Measurements from ENCODE around the gene PKD2L1.
"Not testable (repeated sequence)": the region's sequence is repeated elsewhere in the genome, so short reads cannot be mapped to it uniquely, and the experiment has no call there.

PKD2L1 gene

DNA sequence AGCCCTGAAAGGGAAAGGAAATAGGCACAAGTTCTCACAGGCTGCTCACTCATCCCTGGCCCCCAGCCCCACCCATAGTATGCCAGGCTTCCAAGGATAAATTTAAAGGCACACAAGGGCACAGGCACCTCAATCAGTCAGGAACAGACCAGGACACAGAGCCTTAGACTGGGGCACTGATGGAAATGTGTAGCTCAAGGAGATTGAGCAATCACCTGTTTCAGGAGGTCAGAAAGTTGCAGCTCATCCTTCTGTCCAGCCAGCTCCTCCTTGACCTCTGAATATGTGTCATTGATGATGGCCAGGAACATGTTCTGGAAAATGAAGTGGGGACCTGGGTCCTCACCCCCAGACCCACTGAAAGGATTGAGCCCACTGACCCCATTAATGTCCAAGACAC is 37.0 kb downstream of the PKD2L1 start:
- CTCF ChIA-PET: interaction anchor here (1.2 kb wide), 1 partner anchor 11 kb away, joined by 4 read pairs; no protein-coding TSS in a partner anchor
- no peak for DNase-seq (ENCODE audit: extremely low spot score)
- POLR2A ChIA-PET: no interaction called here
- TF ChIP-seq, protein P1, sequence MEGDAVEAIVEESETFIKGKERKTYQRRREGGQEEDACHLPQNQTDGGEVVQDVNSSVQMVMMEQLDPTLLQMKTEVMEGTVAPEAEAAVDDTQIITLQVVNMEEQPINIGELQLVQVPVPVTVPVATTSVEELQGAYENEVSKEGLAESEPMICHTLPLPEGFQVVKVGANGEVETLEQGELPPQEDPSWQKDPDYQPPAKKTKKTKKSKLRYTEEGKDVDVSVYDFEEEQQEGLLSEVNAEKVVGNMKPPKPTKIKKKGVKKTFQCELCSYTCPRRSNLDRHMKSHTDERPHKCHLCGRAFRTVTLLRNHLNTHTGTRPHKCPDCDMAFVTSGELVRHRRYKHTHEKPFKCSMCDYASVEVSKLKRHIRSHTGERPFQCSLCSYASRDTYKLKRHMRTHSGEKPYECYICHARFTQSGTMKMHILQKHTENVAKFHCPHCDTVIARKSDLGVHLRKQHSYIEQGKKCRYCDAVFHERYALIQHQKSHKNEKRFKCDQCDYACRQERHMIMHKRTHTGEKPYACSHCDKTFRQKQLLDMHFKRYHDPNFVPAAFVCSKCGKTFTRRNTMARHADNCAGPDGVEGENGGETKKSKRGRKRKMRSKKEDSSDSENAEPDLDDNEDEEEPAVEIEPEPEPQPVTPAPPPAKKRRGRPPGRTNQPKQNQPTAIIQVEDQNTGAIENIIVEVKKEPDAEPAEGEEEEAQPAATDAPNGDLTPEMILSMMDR (IDR thresholded peaks at IDR 0.05; ENCODE audit: control extremely low read depth, extremely low read depth, low read depth, missing control alignments): no peak

DNA sequence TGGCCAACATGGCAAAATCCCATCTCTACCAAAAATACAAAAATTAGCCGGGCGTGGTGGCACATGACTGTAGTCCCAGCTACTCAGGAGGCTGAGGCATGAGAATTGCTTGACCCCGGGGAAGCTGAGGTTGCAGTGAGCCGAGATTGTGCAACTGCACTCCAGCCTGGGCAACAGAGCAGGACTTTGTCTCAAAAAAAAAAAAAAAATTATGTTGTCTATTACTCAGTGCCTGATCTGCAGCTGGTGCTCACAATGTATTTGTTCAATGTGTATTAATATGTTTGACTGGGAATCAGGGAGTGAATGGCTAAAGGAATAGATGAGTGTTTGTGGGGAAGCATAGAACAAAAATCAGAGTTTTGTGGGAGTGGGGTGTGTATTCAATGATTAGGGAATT is 37.7 kb downstream of the PKD2L1 start:
- POLR2A ChIA-PET; DNase-seq (ENCODE audit: extremely low spot score); CTCF ChIA-PET: not testable (repeated sequence)

DNA sequence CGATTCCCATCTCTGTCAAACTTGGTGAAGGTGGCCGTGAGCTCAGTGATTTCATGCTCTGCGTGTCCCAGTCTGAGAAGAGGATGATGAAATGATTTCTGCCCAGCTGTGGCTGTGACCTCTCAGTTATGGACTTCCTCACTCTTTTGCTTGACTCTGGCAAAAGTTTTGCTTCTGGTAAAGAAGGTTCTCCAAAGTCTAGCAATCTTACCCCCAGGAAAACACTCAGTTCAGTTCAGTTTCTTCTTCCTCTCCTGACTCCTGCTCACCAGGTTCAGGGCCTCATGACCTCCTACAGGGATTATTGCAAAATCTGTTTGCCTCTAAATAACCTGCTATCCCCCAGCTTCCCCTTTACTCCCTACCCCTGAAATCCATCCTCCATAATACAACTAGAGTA is 38.7 kb downstream of the PKD2L1 start:
- ChIA-PET CTCF (interaction anchor here (0.8 to 1.5 kb wide), 3 partner anchors 8 to 23 kb away, joined by 3 to 4 read pairs (median 4); no protein-coding TSS in a partner anchor), POLR2A (no interaction called here)
- DNase-seq (ENCODE audit: extremely low spot score): no peak
- TF ChIP-seq, protein P1 (IDR thresholded peaks at IDR 0.05; ENCODE audit: control extremely low read depth, extremely low read depth, low read depth, missing control alignments): no peak

DNA sequence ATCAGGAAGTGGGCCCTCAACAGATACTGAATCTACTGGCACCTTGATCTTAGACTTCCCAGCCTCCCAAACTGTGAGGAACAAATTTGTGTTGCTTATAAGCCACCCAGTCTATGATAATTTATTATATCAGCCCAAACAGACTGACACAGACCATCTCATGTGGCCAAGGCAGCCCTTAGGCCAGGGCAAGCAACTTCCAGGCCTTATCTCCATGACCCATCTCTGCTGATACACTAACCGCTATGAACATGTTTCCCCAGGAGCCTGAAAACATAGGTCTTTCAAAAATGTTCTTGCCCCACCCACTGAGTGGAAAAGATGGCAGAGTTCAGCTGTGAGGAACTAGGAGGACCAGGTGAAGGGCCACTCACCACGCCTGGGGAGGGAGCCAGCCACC is 40.4 kb downstream of the PKD2L1 start:
- ChIA-PET CTCF (interaction anchor here (1.2 to 1.5 kb wide), 2 partner anchors 15 to 143 kb away, joined by 3 read pairs; no protein-coding TSS in a partner anchor), POLR2A (no interaction called here)

DNA sequence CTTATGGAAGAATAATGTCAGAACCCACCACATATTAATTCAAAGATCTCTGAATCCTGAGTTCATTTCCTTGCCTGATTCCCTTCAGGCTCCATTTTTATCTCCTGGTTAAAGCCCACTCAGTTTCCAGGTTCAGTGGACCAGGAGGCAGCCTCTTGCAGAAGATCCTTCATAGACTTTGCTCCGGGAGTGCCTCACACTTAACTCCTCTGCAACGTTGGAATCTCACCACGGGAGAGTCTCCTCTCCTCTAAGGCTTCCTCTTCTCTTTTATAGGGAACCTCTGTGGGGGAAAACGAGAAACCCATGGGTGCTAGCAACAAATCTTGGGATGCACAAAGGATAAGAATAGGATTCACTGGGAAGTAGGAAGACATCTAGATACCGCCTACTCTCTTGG is 41.8 kb downstream of the PKD2L1 start:
- CTCF ChIA-PET: interaction anchor here (0.9 to 2.3 kb wide), 2 partner anchors 10 to 14 kb away, joined by 3 to 7 read pairs; no protein-coding TSS in a partner anchor
- DNase-seq (ENCODE audit: extremely low spot score): no peak
- POLR2A ChIA-PET: no interaction called here
- TF ChIP-seq, protein P1 (IDR thresholded peaks at IDR 0.05; ENCODE audit: control extremely low read depth, extremely low read depth, low read depth, missing control alignments): no peak

More for the DNA sequence above, 40.4 kb downstream of the PKD2L1 start:
- DNase-seq (ENCODE audit: extremely low spot score): no peak
- TF ChIP-seq, protein P1 (IDR thresholded peaks at IDR 0.05; ENCODE audit: control extremely low read depth, extremely low read depth, low read depth, missing control alignments): no peak

DNA sequence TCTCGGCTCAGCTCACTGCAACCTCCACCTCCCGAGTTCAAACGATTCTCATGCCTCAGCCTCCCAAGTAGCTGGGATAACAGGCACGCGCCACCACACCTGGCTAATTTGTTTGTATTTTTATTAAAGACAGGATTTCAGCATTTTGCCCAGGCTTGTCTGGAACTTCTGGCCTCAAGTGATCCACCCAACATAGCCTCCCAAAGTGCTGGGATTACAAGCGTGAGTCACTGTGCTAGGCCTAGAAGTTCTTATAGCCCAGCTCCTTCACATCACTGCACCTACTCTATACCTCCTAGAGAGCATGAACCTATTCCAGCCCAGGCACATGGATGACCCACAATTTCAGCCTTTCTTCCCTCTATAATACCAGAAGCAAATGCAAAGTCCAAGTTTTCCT is 42.3 kb downstream of the PKD2L1 start:
- CTCF ChIA-PET: interaction anchor here (2.3 kb wide), 1 partner anchor 11 kb away, joined by 7 read pairs; no protein-coding TSS in a partner anchor
- no peak for DNase-seq (ENCODE audit: extremely low spot score)
- TF ChIP-seq, protein P1 (IDR thresholded peaks at IDR 0.05; ENCODE audit: control extremely low read depth, extremely low read depth, low read depth, missing control alignments): no peak
- POLR2A ChIA-PET: interaction anchor here (1.0 kb wide), 1 partner anchor 9 kb away, joined by 3 read pairs; no protein-coding TSS in a partner anchor
